HL-60 (cell line): ENCODE data around the gene TTYH3.

Source experiments
- DNase-seq, 2 experiments: peaks; one replicate each; pipeline ENCODE4 v3.0.0-alpha.2; 2010 to 2020; ENCODE audit warnings: low read depth in 1 of 2, low spot score in 1 of 2
- H3K27ac ChIP-seq: fragments of 250-450 bp; sonication (Bioruptor Pico); replicated peaks from 2 replicates; pipeline ENCODE4 v1.5.1; 2020; ENCODE audit warnings: mild to moderate bottlenecking, moderate library complexity
- H3K27me3 ChIP-seq: fragments of 250-450 bp; sonication (Bioruptor Pico); 2 replicates; pipeline ENCODE4 v1.5.1; 2021; ENCODE audit warnings: mild to moderate bottlenecking, moderate library complexity; ENCODE audit not compliant: insufficient read depth, poor library complexity, severe bottlenecking
- H3K4me3 ChIP-seq: replicated peaks from 2 replicates; pipeline ENCODE4 v1.5.1; 2011; ENCODE audit warnings: mild to moderate bottlenecking, control low read depth, low read length; ENCODE audit not compliant: insufficient read depth
- CTCF ChIP-seq: IDR thresholded peaks from one replicate; pipeline ENCODE4 v1.5.1; 2011; ENCODE audit warnings: low read length, control low read depth, inconsistent platforms; ENCODE audit not compliant: insufficient read depth
- GABPA ChIP-seq: IDR thresholded peaks from 2 replicates; pipeline ENCODE4 v1.6.1; 2012; ENCODE audit warnings: low read depth
- POLR2AphosphoS5 ChIP-seq: IDR thresholded peaks from 2 replicates; pipeline ENCODE4 v1.6.1; 2012; ENCODE audit warnings: low read depth
- REST ChIP-seq: IDR thresholded peaks from 2 replicates; pipeline ENCODE4 v1.6.1; 2012; ENCODE audit warnings: low read depth; ENCODE audit not compliant: insufficient replicate concordance
- SPI1 ChIP-seq: IDR thresholded peaks from 2 replicates; pipeline ENCODE4 v1.6.1; 2012; ENCODE audit warnings: low read depth, mild to moderate bottlenecking, borderline replicate concordance

The TTYH3 gene

GRCh38 chr7:2660359-2661095 lies 28.7 kb downstream of the TTYH3 start:
- TF ChIP-seq SPI1 (no peak), REST (no peak), CTCF (no peak), POLR2AphosphoS5 (no peak), GABPA (no peak)
- DNase-seq: no peak
- no peak overlapping the region for H3K27ac ChIP-seq

GRCh38 chr7:2661096-2661449 lies 29.3 kb downstream of the TTYH3 start:
- no peak overlapping the region for H3K27ac ChIP-seq
- H3K27me3 ChIP-seq: no peaks in the 10 kb centered on the region
- H3K4me3 ChIP-seq: no peak overlapping the region

More at GRCh38 chr7:2660359-2661095, 28.7 kb downstream of the TTYH3 start:
- Histone ChIP-seq H3K27me3 (no peaks in the 10 kb centered on the region), H3K4me3 (no peak overlapping the region)

More at GRCh38 chr7:2661096-2661449, 29.3 kb downstream of the TTYH3 start:
- TF ChIP-seq GABPA: no peak
- TF ChIP-seq POLR2AphosphoS5: no peak
- no peak for TF ChIP-seq CTCF
- no peak for TF ChIP-seq SPI1
- no peak for TF ChIP-seq REST
- no peak for DNase-seq
